ENCODE data around the gene MED25.

Gene MED25

DNA sequence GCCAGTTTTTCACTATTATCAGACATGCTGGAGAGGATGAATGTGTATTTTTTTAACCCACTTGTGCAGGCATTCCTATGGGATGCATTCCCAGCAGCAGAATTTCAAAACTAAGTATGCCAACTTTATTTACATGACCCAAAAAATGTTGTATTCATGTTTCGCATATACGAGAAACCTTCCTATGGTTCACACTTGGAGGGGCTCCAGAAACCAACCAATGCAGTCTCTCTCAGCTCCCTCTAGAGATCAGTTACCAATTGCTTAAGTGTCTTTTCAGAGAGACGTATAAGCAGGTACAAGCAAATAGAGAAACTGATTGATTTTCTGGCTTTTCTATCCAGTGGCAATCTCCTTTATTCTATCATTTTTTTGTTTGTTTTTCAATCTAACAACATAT is 27.3 kb downstream of the MED25 start:
- no peak for DNase-seq

DNA sequence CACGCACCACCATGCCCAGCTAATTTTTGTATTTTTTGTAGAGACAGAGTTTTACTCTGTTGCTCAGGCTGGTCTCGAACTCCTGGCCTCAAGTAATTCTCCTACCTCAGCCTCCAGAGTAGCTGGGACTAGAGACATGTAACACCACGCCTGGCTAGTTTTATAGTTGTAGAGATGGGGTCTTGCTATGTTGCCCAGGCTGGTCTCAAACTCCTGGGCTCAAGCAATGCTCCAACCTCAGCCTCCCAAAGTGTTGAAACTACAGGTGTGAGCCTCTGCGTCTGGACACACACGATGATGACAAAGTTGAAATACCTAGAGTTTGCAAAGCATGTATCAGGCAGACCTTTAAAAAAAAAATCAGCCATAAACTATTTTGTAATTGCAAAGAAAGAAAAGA is 28.3 kb downstream of the MED25 start:
- no peak for DNase-seq

DNA sequence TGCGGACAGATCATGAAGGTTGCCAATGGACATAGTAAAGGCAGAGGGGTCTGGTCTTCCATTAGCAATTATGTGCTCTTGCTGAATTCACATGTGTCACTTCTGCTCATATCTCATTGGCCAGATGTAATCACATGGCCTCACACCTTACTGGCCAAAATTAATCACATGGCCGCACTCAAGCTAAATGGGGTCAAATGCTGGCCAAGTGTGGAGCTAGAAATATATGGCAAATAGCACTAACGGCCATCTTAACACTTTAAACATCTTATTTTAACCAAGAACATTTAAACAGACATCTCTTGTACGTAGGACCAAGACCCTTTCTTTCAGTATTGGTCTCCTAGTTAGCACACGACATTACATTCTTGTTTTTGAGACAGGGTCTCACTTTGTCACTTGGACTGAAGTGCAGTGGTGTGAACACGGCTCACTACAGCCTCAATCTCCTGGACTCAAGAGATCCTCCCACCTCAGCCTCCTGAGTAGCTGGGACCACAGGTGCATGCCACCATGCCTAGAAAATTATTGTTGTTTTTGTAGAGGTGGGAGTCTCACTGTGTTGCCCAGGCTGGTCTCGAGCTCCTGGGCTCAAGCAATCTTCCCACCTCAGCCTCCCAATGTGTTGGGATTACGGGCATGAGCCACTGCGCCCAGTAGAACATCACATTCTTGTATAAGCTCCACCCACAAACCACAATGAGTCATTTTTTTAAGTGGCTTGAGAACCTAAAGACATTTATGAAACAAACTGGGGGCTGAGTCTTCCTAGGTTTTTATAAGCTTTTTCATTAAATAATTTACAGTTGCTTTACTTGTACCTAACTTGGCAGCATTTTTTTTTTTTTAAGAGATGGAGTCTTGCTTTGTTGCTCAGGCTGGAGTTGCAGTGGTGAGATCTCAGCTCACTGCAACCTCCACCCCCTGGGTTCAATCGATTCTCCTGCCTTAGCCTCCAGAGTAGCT is 29.9 kb downstream of the MED25 start:
- DNase-seq: peak; percentile 85

- DNase-seq: no peak
Observed at GRCh38 chr19:49848938-49849337, 30.8 kb downstream of the MED25 start.

DNA sequence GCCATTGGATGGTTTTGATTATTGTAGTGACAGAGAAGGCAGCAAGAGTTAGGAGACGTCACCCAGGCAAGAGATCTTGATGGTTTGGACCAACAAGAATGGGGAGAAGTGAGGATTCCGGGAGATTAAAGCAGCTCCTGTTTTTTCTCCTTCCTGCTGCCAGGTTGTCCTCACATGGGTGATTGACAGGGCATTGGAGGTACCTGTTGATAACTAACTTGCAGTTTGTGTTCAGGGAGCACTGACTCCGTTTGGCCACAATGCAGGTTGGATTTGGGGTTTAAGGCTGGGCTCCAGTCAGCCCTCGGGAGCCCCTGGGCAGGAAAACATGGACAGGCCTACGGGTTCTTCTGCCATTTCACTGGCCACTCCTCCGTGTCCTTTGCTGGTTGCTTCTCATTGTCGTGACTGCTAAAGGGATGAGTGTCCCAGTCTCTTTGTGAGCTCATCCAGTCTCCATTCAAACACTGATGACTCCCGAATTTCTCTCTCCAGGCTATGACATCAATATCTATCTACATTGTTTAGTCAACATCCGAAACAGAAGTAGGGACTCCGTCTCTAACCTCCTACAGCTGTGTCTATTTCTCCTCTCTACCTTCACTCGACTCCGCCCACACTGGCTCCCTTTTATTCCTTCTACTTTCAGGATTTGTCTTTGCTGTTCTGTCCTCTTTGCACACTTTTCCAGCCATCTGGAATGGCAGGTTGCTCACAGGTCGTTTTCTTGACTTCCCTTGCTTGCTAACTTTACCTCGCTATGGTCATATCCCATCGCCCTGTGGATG is 31.5 kb downstream of the MED25 start:
- no peak for DNase-seq

DNA sequence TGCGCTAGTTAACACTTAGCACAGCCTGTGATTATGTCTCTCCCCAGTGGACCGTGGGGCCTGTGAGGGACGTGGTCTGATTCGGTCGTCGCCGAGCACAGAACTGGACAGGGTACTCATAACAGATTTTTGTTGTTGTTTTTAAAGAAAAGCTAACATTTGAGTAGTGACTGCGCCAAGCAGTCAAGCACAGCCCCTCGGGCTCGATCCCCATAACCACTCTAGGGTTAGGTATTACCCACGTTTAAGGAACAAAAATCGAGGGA is 32.1 kb downstream of the MED25 start:
- no peak for DNase-seq

- peak; percentile 92 for DNase-seq
Observed at GRCh38 chr19:49850487-49851342, 32.6 kb downstream of the MED25 start, which contains the start of gene PTOV1. PTOV1 (plus strand) TSS chr19:49851159.

DNA sequence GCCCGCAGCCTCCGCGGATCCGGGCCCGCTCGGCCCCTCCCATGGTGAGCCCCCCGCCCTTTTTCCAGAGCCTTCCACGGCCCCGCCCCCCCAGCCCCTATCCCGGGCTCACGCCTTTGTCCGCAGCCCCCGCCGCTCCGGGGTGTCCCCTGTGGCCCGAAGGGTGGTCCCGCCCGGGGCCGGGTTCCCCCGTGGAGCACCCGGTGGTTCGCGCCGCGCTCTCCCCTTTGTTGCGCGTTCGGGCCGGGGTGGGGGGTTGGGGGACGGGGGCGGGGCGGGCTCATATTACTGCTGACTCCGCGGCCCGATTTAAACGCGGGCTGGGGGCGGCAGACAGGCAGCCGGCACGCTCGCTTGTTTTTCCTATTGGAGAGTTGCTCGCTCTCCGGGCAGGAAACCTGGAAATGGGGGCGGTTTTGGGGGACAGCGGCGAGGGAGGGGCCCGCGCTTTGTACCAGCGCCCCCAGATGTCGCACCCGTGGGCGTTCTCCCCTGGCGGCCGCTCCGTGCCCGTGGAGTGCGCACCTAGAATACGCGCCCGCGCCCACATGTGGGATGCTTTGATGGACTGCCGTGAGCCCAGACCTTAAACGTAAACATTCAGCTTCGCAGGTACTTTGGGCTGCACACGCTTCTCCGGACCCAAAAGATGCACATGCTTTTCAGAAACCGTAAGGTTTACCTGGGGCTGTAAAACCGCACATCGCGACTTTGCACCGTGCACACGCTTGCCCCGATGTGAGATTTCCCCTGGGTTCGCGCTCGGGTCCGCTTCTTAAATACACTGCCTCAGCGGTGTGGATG is 33.6 kb downstream of the MED25 start:
- no peak for DNase-seq

- DNase-seq: no peak
Observed at GRCh38 chr19:49852631-49853126, 34.6 kb downstream of the MED25 start.

- DNase-seq: no peak
Observed at GRCh38 chr19:49853852-49854377, 35.8 kb downstream of the MED25 start.

DNA sequence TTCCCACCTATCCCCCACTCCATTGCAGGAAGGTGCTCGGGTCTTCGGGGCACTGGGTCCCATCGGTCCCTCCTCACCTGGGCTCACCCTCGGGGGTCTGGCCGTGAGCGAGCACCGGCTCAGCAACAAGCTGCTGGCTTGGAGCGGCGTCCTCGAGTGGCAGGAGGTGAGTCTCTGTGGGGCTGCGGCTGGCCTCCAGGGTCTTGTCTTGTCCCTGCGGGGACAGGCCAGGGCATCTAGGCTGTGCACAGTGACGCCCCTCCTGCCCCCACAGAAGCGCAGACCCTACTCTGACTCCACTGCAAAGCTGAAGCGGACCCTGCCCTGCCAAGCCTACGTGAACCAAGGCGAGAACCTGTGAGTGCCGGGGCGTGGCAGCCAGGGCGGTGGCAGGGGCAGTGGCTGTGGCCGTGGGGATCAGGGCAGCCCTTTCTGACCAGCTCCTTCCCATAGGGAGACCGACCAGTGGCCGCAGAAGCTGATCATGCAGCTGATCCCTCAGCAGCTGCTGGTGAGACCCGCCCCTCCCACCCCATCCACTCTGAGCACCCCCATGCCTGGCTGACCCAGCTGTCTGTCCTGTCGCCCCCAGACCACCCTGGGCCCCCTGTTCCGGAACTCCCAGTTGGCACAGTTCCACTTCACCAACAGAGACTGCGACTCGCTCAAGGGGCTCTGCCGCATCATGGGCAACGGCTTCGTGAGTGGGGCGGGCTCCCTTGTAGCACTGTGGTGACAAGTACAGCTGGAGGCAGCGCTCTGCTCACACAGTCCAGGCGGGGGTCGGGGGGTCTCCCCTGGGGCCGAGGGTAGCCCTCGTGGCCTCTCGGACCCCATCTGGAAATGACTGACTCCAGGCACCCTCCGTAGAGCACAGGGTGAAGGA is 36.5 kb downstream of the MED25 start:
- no peak for DNase-seq

DNA sequence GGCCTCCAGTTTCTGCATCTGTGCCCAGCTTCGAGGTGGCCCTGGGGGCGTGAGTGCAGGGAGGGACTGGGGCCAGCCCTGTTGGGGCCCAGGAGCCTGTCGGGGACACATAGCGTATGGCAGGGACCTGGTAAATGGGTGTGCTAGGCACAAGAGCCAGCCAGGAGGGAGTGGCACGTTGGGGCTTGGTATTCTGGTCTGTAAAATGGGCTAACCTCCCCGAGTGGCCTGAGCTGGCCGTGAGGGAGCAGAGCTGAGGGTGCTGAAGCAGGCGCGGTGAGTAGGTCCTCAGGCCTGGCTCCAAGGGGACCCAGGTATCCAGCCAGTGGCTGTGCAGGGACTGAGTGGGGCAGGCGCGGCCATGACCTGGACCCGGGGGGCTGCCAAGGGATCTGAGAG is 37.2 kb downstream of the MED25 start:
- no peak for DNase-seq

GRCh38 chr19:49855676-49856573 is 37.8 kb downstream of the MED25 start:
- DNase-seq: no peak

GRCh38 chr19:49856574-49857021 is 38.5 kb downstream of the MED25 start:
- no peak for DNase-seq

DNA sequence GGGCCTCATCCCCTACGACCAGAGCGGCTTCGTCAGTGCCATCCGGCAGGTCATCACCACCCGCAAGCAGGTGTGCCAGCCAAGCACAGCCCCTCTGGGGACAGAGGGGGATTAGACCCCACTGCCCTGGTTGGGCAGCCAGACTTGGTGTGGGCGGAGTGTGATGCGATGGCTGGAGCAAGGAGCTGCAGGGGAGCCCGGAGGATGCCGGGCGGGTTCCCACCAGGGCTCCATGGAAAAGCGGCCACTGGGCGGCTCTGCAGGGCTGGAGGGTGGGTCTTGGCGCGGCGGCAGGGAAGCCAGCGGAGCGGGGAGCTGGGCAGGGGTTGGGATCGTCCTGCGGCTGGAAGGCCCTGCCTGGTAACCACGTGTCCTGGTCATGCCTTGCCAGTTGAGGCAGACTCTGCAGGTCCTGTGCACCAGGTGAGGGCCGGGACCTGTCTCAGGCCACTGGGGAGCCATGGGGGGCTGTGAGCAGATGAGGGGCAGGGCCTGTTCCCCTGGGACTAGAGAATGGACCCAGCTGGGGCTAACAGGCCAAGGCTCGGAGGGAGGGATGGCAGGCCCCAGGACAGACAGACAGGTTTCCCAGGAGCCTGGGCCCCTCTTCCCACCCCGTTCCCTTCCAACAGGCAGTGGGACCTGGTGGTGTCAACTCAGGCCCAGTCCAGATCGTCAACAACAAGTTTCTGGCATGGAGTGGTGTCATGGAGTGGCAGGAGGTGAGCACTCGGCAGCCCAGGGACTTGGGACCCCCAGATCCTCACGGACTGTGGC is 39.2 kb downstream of the MED25 start:
- DNase-seq: no peak

- no peak for DNase-seq
Observed at GRCh38 chr19:49857838-49858087, 39.7 kb downstream of the MED25 start.

DNA sequence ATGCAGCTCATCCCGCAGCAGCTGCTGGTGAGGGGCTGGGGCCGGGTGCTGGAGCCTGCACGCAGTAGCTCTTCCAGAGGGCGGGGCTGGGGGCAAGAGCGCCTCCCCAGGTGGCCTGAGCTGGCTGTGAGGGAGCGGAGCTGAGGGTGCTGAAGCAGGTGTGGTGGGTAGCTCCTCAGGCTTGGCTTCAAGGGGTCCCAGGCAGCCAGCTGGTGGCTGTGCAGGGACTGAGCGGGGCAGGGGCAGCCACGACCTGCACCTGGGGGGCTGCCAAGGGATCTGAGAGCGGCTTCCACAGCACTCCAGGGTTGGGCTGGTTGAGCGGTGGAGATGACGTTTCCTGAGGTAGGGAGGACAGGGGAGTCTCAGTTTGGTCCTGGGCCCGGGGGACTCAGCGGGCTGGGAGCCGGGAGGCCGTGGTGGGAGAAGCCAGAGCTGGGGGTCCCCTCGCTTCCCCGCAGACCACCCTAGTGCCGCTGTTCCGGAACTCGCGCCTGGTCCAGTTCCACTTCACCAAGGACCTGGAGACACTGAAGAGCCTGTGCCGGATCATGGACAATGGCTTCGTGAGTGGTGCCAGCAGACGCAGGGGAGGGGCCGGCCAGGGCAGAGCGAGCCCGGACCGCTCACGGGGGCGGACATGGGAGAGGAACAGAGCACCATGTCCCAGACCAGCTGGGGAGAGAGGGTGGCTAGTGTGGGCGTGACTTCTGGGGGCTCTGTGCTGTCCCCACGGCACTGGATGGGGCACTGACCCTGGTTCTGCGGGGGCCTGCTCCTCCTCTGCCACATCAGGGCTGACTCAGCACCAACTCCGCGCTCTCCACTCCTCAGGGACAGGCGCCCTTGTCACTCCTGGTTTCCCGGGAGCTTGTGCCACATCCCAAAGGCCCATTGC is 40.2 kb downstream of the MED25 start:
- DNase-seq: no peak

Data from hematopoietic multipotent progenitor cell treated with erythropoietin and hydrocortisone succinate and interleukin-3 and kit ligand, for 8 days (in vitro differentiated cells).